BJ (cell line): ENCODE measurements around the gene TMEM151B. TPM values are rescaled to one million over a fixed set of nuclear protein-coding genes. Genes with fewer than 3 reads are reported as not detected.
A peak's percentile ranks its signal among the peaks of the same experiment; 100 is the strongest.

Experiments
- CTCF ChIA-PET: fragments of 350-600 bp; formaldehyde crosslinking; extraction: SDS; loops from one replicate; lab custom pipeline; 2021; ENCODE audit warnings: antibody characterized with exemption, inconsistent platforms; lab: Yijun Ruan, JAX
- POLR2A ChIA-PET: fragments of 300-600 bp; sonication (Branson Sonifier 250); formaldehyde crosslinking; extraction: SDS; loops from one replicate; lab custom pipeline; 2021; ENCODE audit warnings: antibody characterized with exemption; lab: Charles Lee
- DNase-seq: peaks from one replicate; pipeline ENCODE4 v3.0.0-alpha.2; 2011; ENCODE audit warnings: low read depth
- H3K27me3 ChIP-seq: 2 replicates; pipeline ENCODE4 v1.6.0; 2011; ENCODE audit warnings: low read length; ENCODE audit not compliant: control insufficient read depth, insufficient read depth
- H3K36me3 ChIP-seq: 2 replicates; pipeline ENCODE4 v1.5.1; 2011; ENCODE audit warnings: low read length; ENCODE audit not compliant: control insufficient read depth, insufficient read depth
- H3K4me3 ChIP-seq: 2 replicates; pipeline ENCODE4 v1.5.1; 2011; ENCODE audit warnings: low read depth, mild to moderate bottlenecking, control low read depth, low read length
- polyA plus RNA-seq: library from polyadenylated mRNA; depleted of rRNA; stranded (reverse); fragments of >200 nt; gene quantifications from 2 replicates; pipeline ENCODE4 v1.2.3, GENCODE V29; 2011
- TF ChIP-seq, protein P1 (sequence below): IDR thresholded peaks from 2 replicates; pipeline ENCODE4 v1.5.1; 2011; ENCODE audit warnings: low read depth, mild to moderate bottlenecking, control low read depth, inconsistent platforms, low read length, moderate library complexity; ENCODE audit not compliant: insufficient read depth

TMEM151B gene
- polyA plus RNA-seq, 1 experiment, result not detected

DNA sequence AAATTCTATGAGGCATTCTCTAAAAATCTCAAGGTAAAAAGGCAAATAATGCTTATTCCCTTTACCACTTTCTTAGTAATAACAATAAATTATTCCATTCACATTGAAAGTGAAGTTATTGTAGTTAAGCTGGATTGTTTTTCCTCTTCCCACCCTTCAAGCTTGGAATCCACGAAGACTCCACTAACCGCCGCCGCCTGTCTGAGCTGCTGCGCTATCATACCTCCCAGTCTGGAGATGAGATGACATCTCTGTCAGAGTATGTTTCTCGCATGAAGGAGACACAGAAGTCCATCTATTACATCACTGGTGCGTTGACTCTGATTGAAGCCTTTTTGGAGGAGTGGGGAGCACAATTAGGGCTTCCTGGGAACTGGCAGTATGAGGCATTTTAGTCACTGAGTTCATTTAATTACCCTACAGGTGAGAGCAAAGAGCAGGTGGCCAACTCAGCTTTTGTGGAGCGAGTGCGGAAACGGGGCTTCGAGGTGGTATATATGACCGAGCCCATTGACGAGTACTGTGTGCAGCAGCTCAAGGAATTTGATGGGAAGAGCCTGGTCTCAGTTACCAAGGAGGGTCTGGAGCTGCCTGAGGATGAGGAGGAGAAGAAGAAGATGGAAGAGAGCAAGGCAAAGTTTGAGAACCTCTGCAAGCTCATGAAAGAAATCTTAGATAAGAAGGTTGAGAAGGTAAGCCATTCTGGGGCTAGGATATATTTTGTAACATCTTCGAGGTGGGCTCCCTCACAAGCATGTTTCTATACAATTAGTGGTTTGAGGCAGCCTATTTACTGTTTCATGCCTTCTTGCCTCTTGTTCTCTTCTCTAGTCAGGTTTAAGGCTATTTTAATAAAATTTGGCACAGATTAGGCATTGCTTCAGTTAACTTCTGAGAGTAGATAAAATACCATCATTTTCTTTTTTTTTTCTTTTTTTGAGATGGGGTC is 18.4 kb upstream of the TMEM151B start:
- ChIA-PET CTCF (interaction anchor here (1.5 to 1.9 kb wide), 4 partner anchors 10 to 152 kb away, joined by 3 to 7 read pairs (median 4); no protein-coding TSS in a partner anchor), POLR2A (interaction anchor here (0.6 kb wide), 1 partner anchor 1432 kb away, joined by 4 read pairs; no protein-coding TSS in a partner anchor)
- peaks cover 40% of the 10 kb centered on the region for H3K36me3 ChIP-seq
- no peaks in the 10 kb centered on the region for H3K27me3 ChIP-seq
- TF ChIP-seq, protein P1, sequence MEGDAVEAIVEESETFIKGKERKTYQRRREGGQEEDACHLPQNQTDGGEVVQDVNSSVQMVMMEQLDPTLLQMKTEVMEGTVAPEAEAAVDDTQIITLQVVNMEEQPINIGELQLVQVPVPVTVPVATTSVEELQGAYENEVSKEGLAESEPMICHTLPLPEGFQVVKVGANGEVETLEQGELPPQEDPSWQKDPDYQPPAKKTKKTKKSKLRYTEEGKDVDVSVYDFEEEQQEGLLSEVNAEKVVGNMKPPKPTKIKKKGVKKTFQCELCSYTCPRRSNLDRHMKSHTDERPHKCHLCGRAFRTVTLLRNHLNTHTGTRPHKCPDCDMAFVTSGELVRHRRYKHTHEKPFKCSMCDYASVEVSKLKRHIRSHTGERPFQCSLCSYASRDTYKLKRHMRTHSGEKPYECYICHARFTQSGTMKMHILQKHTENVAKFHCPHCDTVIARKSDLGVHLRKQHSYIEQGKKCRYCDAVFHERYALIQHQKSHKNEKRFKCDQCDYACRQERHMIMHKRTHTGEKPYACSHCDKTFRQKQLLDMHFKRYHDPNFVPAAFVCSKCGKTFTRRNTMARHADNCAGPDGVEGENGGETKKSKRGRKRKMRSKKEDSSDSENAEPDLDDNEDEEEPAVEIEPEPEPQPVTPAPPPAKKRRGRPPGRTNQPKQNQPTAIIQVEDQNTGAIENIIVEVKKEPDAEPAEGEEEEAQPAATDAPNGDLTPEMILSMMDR, result no peak
- no peak for DNase-seq
- H3K4me3 ChIP-seq, result no peak overlapping the region

DNA sequence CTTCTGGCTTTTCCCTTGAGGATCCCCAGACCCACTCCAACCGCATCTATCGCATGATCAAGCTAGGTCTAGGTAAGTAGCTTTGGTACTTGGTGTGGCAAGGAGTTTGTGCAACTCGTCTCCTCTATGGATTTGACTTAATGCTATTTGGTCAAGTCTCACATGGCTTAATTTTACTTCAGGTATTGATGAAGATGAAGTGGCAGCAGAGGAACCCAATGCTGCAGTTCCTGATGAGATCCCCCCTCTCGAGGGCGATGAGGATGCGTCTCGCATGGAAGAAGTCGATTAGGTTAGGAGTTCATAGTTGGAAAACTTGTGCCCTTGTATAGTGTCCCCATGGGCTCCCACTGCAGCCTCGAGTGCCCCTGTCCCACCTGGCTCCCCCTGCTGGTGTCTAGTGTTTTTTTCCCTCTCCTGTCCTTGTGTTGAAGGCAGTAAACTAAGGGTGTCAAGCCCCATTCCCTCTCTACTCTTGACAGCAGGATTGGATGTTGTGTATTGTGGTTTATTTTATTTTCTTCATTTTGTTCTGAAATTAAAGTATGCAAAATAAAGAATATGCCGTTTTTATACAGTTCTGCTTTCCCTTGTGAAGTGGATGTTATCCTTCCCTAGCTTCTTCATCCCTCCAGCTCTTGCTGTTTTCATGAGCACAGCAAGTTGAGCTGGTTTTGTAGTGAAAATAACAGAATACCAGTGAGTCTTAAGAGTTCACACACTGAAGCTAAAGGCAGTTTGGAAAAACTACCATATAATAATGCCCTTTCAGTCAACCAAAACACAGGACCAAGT is 16.7 kb upstream of the TMEM151B start:
- Histone ChIP-seq H3K4me3 (no peak overlapping the region), H3K27me3 (no peaks in the 10 kb centered on the region), H3K36me3 (peaks cover 41% of the 10 kb centered on the region)
- DNase-seq, result no peak
- ChIA-PET POLR2A (no interaction called here), CTCF (interaction anchor here (0.8 to 4.1 kb wide), 9 partner anchors 9 to 81 kb away, joined by 3 to 26 read pairs (median 5); no protein-coding TSS in a partner anchor)
- TF ChIP-seq, protein P1, result peak; percentile 55

DNA sequence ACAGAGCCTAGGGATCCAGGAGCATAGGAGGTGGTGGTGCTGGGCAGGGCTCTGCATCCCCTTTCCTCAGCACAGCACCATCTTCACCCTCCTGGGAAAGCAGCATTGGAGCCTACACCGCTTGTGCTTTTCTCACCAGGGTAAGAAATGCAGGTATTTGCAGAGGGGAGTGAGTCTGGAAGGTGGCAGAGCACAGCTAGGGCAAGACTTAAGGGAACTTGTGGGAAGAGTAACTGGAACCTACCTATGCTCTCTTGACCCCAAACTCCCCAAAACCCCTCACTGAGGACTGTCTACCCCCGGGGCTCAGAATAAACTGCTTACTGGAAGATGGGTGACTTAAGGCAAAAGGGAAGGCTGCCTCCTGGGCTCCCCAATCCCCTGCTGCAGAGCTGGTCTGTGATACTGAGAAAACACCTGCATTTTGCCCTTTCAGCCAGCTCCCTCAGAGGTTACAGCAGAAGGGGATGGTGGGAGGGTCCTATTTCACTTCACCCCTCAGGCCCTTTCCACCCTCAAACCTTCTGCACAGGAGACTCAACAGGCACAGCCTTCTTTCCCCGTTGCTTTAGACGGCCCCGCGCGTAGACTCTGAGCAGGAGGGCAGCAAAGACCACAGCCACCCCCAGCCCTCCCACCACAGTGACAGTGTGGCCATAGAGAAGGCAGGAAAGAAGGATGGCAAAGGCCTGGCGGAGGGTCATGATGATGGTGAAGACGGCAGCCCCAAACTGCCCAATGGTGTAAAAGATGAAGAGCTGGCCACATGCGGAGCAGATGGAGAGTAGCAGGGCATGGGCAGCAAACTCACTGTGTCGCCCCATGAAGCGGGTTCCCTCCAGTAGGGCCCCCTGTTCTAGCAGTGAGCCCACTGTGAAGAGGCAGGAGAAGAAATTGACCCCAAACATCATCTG is 15.8 kb upstream of the TMEM151B start:
- ChIA-PET POLR2A (no interaction called here), CTCF (interaction anchor here (0.5 to 4.1 kb wide), 13 partner anchors 10 to 468 kb away, joined by 3 to 26 read pairs (median 5); no protein-coding TSS in a partner anchor)
- TF ChIP-seq, protein P1, result no peak
- DNase-seq, result no peak
- H3K36me3 ChIP-seq, result peaks cover 39% of the 10 kb centered on the region
- H3K27me3 ChIP-seq, result no peaks in the 10 kb centered on the region
- H3K4me3 ChIP-seq, result no peak overlapping the region

DNA sequence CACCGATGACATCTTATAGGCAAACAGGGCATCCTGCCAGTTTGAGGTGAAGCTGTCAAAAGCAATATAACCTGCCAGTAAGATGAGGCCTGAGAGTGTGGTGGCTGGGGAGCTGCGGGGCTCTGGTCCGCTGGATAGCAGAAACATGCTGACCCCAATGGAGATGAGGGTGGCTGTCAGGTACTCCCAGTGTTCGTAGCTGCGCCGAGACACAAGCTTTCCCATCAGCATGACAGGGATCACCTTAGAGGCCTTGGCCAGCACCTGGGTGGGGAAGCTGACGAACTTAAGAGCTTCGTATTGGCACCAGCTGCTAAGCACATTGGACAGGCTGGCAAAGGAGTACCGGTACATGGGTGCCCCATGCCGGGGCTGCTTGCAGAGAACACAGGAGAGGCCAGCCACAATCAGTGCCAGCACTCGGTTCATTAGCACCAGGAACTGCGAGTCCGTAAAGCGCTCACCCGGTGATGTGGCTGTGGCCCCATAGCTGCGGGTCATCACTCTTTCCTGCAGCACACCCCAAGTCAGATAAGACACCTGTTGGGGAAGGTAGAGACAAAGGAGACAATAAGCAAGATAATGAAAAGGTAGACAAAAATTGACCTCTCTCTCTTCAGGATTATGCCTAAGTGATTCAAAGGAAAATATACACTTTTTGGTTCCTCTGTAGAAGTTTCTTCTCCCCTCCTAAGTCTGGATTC is 15.0 kb upstream of the TMEM151B start:
- no peaks in the 10 kb centered on the region for H3K27me3 ChIP-seq
- TF ChIP-seq, protein P1, result no peak
- no peak for DNase-seq
- ChIA-PET CTCF (interaction anchor here (0.8 to 4.1 kb wide), 9 partner anchors 9 to 159 kb away, joined by 3 to 26 read pairs (median 6); no protein-coding TSS in a partner anchor), POLR2A (no interaction called here)
- peaks cover 39% of the 10 kb centered on the region for H3K36me3 ChIP-seq
- no peak overlapping the region for H3K4me3 ChIP-seq
